Glutamatergic neuron (in vitro differentiated cells): Measurements from ENCODE around the gene ACER1. TPM values are rescaled to one million over a fixed set of nuclear protein-coding genes. Genes with fewer than 3 reads are reported as not detected.

ENCODE experiments used
- DNase-seq: peaks from one replicate; pipeline ENCODE4 v3.0.0; 2022
- H3K27ac Mint-ChIP-seq: one replicate; pipeline ENCODE4 v1.8.0; 2020; ENCODE audit warnings: mild to moderate bottlenecking, mixed read lengths, inconsistent platforms; ENCODE audit not compliant: unreplicated experiment
- H3K27me3 Mint-ChIP-seq: one replicate; pipeline ENCODE4 v1.8.0; 2020; ENCODE audit warnings: mild to moderate bottlenecking, moderate library complexity, mixed read lengths, inconsistent platforms; ENCODE audit not compliant: unreplicated experiment
- H3K36me3 Mint-ChIP-seq: one replicate; pipeline ENCODE4 v1.8.0; 2020; ENCODE audit warnings: mild to moderate bottlenecking, mixed read lengths, inconsistent platforms; ENCODE audit not compliant: unreplicated experiment
- H3K4me1 Mint-ChIP-seq: one replicate; pipeline ENCODE4 v1.8.0; 2020; ENCODE audit warnings: mild to moderate bottlenecking, low read depth, mixed read lengths, inconsistent platforms; ENCODE audit not compliant: unreplicated experiment
- H3K4me3 Mint-ChIP-seq: one replicate; pipeline ENCODE4 v1.8.0; 2020; ENCODE audit warnings: mild to moderate bottlenecking, mixed read lengths, inconsistent platforms; ENCODE audit not compliant: unreplicated experiment
- H3K9me3 Mint-ChIP-seq: one replicate; pipeline ENCODE4 v1.8.0; 2020; ENCODE audit warnings: mild to moderate bottlenecking, moderate library complexity, mixed read lengths, inconsistent platforms; ENCODE audit not compliant: unreplicated experiment
- total RNA-seq: library from RNA; stranded (reverse); fragmentation: NEBNext Ultra II Directional; extraction: Animal tissue kit (Norgen Biotek cat#: 25700); gene quantifications from one replicate; pipeline ENCODE4 v1.2.1, GENCODE V29; 2021; ENCODE audit not compliant: unreplicated experiment
- TF ChIP-seq, protein P1 (sequence below): fragments of 200-600 bp; sonication (generic); IDR thresholded peaks from one replicate; pipeline ENCODE4 v1.5.0; 2021; ENCODE audit not compliant: partially characterized antibody, unreplicated experiment

The ACER1 gene
- total RNA-seq, 1 donor from 2014 or later: not detected

- TF ChIP-seq, protein P1, sequence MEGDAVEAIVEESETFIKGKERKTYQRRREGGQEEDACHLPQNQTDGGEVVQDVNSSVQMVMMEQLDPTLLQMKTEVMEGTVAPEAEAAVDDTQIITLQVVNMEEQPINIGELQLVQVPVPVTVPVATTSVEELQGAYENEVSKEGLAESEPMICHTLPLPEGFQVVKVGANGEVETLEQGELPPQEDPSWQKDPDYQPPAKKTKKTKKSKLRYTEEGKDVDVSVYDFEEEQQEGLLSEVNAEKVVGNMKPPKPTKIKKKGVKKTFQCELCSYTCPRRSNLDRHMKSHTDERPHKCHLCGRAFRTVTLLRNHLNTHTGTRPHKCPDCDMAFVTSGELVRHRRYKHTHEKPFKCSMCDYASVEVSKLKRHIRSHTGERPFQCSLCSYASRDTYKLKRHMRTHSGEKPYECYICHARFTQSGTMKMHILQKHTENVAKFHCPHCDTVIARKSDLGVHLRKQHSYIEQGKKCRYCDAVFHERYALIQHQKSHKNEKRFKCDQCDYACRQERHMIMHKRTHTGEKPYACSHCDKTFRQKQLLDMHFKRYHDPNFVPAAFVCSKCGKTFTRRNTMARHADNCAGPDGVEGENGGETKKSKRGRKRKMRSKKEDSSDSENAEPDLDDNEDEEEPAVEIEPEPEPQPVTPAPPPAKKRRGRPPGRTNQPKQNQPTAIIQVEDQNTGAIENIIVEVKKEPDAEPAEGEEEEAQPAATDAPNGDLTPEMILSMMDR: no peak
- H3K36me3 Mint-ChIP-seq: no peaks in the 10 kb centered on the region
- no peaks in the 10 kb centered on the region for H3K27me3 Mint-ChIP-seq
- H3K4me3 Mint-ChIP-seq: no peak overlapping the region
- no peaks in the 10 kb centered on the region for H3K4me1 Mint-ChIP-seq
- peaks cover 1% of the 10 kb centered on the region for H3K9me3 Mint-ChIP-seq
- H3K27ac Mint-ChIP-seq: no peak overlapping the region
- no peak for DNase-seq
Measured at GRCh38 chr19:6343462-6343861, 10.1 kb upstream of the ACER1 start.

- Mint-ChIP-seq H3K27me3 (no peaks in the 10 kb centered on the region), H3K4me1 (no peaks in the 10 kb centered on the region), H3K36me3 (no peaks in the 10 kb centered on the region), H3K4me3 (no peak overlapping the region), H3K27ac (no peak overlapping the region), H3K9me3 (peaks cover 1% of the 10 kb centered on the region)
- no peak for DNase-seq
- TF ChIP-seq, protein P1: no peak
Measured at GRCh38 chr19:6340493-6341201, 7.2 kb upstream of the ACER1 start.

DNA sequence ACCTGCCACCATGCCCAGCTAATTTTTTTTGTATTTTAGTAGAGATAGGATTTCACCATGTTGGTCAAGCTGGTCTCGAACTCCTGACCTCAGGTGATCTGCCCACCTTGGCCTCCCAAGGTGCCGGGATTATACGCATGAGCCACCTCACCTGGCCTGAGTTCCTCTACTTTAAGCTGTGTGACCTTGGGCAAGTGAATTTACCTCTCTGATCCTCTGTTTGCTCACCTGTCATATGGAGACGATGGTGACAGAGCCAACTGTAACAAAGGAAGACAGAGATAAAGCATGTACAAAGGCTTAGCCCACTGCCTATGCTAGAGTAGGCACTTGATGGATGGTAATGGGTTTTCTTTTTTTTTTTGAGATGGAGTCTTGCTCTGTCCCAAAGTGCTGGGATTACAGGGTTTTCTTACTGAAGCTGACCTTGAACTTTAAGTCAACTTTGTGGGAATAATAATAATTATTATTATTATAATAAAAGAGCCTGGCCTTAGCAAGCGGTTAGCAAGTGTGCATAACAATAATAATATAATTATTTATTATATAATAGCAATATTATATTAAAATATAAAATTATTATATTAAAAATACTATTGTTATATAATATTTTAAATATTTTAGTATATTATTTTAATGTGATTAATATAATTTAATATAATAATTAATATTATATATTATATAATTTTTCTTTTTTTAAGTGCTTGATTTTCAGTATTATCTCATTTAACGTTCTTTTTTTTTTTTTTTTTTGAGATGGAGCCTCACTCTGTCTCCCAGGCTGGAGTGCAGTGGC is 1.3 kb upstream of the ACER1 start:
- Mint-ChIP-seq H3K4me3 (no peak overlapping the region), H3K36me3 (no peaks in the 10 kb centered on the region), H3K4me1 (no peaks in the 10 kb centered on the region), H3K9me3 (no peaks in the 10 kb centered on the region), H3K27me3 (no peaks in the 10 kb centered on the region), H3K27ac (no peak overlapping the region)
- TF ChIP-seq, protein P1: no peak
- DNase-seq: no peak

GRCh38 chr19:6326815-6327214 is 6.6 kb downstream of the ACER1 start:
- TF ChIP-seq, protein P1: no peak
- Mint-ChIP-seq H3K9me3 (peaks cover 2% of the 10 kb centered on the region), H3K27ac (no peak overlapping the region), H3K36me3 (no peaks in the 10 kb centered on the region), H3K4me1 (no peaks in the 10 kb centered on the region), H3K4me3 (peak overlapping the region; percentile 34), H3K27me3 (peaks cover 2% of the 10 kb centered on the region)
- no peak for DNase-seq

GRCh38 chr19:6325614-6326013 is 7.8 kb downstream of the ACER1 start:
- no peak overlapping the region for H3K4me3 Mint-ChIP-seq
- H3K27me3 Mint-ChIP-seq: peaks cover 2% of the 10 kb centered on the region
- H3K36me3 Mint-ChIP-seq: no peaks in the 10 kb centered on the region
- H3K9me3 Mint-ChIP-seq: peaks cover 2% of the 10 kb centered on the region
- no peak overlapping the region for H3K27ac Mint-ChIP-seq
- no peaks in the 10 kb centered on the region for H3K4me1 Mint-ChIP-seq
- no peak for DNase-seq
- TF ChIP-seq, protein P1: no peak
